Liver (tissue), 9 donors: ENCODE results near the gene GNG12. TPM values are rescaled to one million over a fixed set of nuclear protein-coding genes. Genes with fewer than 3 reads are reported as not detected.

Experiments
- DNase-seq: peaks from one replicate; pipeline ENCODE4 v3.0.0-alpha.2; 2017; ENCODE audit warnings: low spot score
- H3K27ac ChIP-seq, 2 donors: one replicate each; pipeline ENCODE4 v1.7.0; 2013; ENCODE audit warnings: inconsistent platforms in 2 of 2, low read length in 2 of 2, control low read depth in 1 of 2, low read depth in 1 of 2, mild to moderate bottlenecking in 1 of 2
- H3K27me3 ChIP-seq, 4 donors: one replicate each; pipeline versions ENCODE4 v1.6.1 to v1.7.0; 2013; ENCODE audit warnings: low read length in 3 of 4, inconsistent platforms in 1 of 4, mild to moderate bottlenecking in 1 of 4, moderate library complexity in 1 of 4; ENCODE audit not compliant: control insufficient read depth in 4 of 4, insufficient read depth in 4 of 4
- H3K36me3 ChIP-seq, 4 donors: one replicate each; pipeline versions ENCODE4 v1.6.1 to v1.7.0; 2013; ENCODE audit warnings: low read length in 3 of 4, mild to moderate bottlenecking in 3 of 4, low read depth in 1 of 4, moderate library complexity in 1 of 4; ENCODE audit not compliant: control insufficient read depth in 4 of 4, insufficient read depth in 3 of 4
- H3K4me1 ChIP-seq, 4 donors: one replicate each; pipeline versions ENCODE4 v1.6.1 to v1.7.0; 2013; ENCODE audit warnings: low read length in 3 of 4, mild to moderate bottlenecking in 3 of 4, moderate library complexity in 1 of 4; ENCODE audit not compliant: control insufficient read depth in 4 of 4, insufficient read depth in 4 of 4
- H3K4me3 ChIP-seq, 3 donors: one replicate each; pipeline versions ENCODE4 v1.6.1 to v1.7.0; 2013; ENCODE audit warnings: low read length in 3 of 3, control low read depth in 1 of 3, low read depth in 1 of 3, mild to moderate bottlenecking in 1 of 3
- H3K9ac ChIP-seq, 2 donors: one replicate each; pipeline ENCODE4 v1.7.0; 2013; ENCODE audit warnings: low read length in 2 of 2, mild to moderate bottlenecking in 2 of 2, moderate library complexity in 2 of 2, control low read depth in 1 of 2, low read depth in 1 of 2
- H3K9me3 ChIP-seq, 4 donors: one replicate each; pipeline versions ENCODE4 v1.6.1 to v1.7.0; 2013; ENCODE audit warnings: low read length in 3 of 4; ENCODE audit not compliant: control insufficient read depth in 4 of 4
- GABPA ChIP-seq, 2 donors: IDR thresholded peaks in 1 of 2; conservative IDR thresholded peaks in 1 of 2; 2 replicates each; pipeline ENCODE4 v1.6.1; 2016; ENCODE audit warnings: antibody characterized with exemption in 2 of 2, mild to moderate bottlenecking in 1 of 2, moderate library complexity in 1 of 2
- HNF4A ChIP-seq, 2 donors: conservative IDR thresholded peaks; 2 replicates each; pipeline ENCODE4 v1.6.1; 2016; ENCODE audit warnings: antibody characterized with exemption in 2 of 2, mild to moderate bottlenecking in 2 of 2
- JUND ChIP-seq, 2 donors: IDR thresholded peaks; 2 replicates each; pipeline ENCODE4 v1.6.1; 2016; ENCODE audit warnings: antibody characterized with exemption in 2 of 2
- RAD21 ChIP-seq, 2 donors: IDR thresholded peaks; 2 replicates each; pipeline ENCODE4 v1.6.1; 2016; ENCODE audit warnings: antibody characterized with exemption in 2 of 2, mild to moderate bottlenecking in 2 of 2
- RXRA ChIP-seq, 2 donors: IDR thresholded peaks; 2 replicates each; pipeline ENCODE4 v1.6.1; 2017 to 2018; ENCODE audit warnings: antibody characterized with exemption in 2 of 2, mild to moderate bottlenecking in 1 of 2
- SP1 ChIP-seq: IDR thresholded peaks from 2 replicates; pipeline ENCODE4 v1.6.1; 2018; ENCODE audit warnings: antibody characterized with exemption, mild to moderate bottlenecking
- WGBS: extraction: QIAGEN DNeasy Blood & Tissue Kit; methylation state at CpG from one replicate; pipeline ENCODE4 v1.1.7; 2013; 5-methylcytosine and 5-hydroxymethylcytosine counted together
- polyA plus RNA-seq, 2 donors: library from polyadenylated mRNA; stranded (reverse) in 1 of 2; unstranded in 1 of 2; fragments of 200-250 nt in 1 of 2; fragments of >200 nt in 1 of 2; fragmentation: Nextera tagmentation in 1 of 2; extraction: Ambion mirVana in 1 of 2; gene quantifications; one replicate each; pipeline versions ENCODE4 v1.2.1 to v1.2.3, GENCODE V29; 2013 to 2015
- total RNA-seq, 2 donors: library from RNA; depleted of rRNA; stranded (reverse); fragments of >200 nt; gene quantifications; one replicate each; pipeline ENCODE4 v1.2.3, GENCODE V29; 2014
- TF ChIP-seq, protein P1 (sequence below): fragments of 150-350 bp; IDR thresholded peaks from 2 replicates; pipeline ENCODE4 v1.5.1; 2017; ENCODE audit warnings: improper control_type of control experiment, low read depth, low read length; ENCODE audit not compliant: missing input control
- TF ChIP-seq, protein P2 (sequence below): IDR thresholded peaks from 2 replicates; pipeline ENCODE4 v1.6.1; 2016; ENCODE audit warnings: antibody characterized with exemption
- TF ChIP-seq, protein P3 (sequence below): IDR thresholded peaks from 2 replicates; pipeline ENCODE4 v1.6.1; 2016; ENCODE audit warnings: antibody characterized with exemption, mild to moderate bottlenecking
- donor health status: healthy.
- donor health status: healthy.
- donor health status: healthy.
- donor health status: healthy.
- donor health status: healthy.

Gene GNG12
- total and polyA plus RNA-seq, 4 donors = 15.4 to 26.1 (median 19.7) TPM

DNA sequence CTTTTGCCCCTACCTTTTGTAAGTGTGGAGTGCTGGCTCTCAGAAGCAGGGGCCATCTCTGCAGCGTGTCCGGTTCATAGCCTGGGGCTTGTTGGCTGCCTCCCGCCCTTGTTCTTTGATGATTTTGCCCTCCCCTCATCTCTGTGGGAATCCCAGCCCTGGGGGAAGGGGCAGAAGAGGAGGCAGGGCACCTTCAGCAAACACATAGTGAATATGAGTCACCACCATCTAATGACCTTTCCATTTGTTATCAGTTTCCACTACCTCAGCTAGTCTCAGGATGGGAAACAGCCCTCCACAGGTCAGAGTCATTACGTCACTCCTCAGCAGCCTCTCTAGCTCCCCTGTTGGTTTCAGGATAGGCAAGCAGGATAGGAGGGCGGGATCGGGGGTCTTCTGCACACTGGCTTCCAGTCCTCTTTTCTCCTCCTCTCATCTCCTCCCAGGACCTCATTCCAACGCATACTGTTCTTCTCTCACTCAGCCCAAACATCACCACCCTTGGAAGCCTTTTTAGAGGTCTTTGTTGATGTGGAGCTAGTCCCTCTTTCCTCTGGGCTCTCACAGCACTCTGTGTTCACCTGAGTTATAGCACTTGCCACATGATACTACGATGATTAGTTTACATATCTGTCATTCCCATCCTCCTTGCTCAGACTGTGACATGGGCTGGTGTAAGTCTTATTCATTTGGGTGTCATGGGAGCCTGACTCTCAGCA is 132.4 kb downstream of the GNG12 start:
- Histone ChIP-seq H3K9me3 (no peaks in the 10 kb centered on the region), H3K27ac (no peak overlapping the region), H3K4me1 (no peaks in the 10 kb centered on the region), H3K36me3 (peaks cover 0 to 14% (median 5%) of the 10 kb centered on the region in 4 donors), H3K4me3 (no peak overlapping the region), H3K27me3 (no peaks in the 10 kb centered on the region), H3K9ac (no peak overlapping the region)
- TF ChIP-seq RAD21 (IDR thresholded peaks at IDR 0.05) = peak in 1 of 2 donors; percentile 13
- TF ChIP-seq JUND (IDR thresholded peaks at IDR 0.05) = peak; percentile 26 to 69
- TF ChIP-seq HNF4A (conservative IDR thresholded peaks at IDR 0.05) = no peak
- 85% methylated on average over 8 of the region's 8 CpGs for WGBS
- DNase-seq = no peak

DNA sequence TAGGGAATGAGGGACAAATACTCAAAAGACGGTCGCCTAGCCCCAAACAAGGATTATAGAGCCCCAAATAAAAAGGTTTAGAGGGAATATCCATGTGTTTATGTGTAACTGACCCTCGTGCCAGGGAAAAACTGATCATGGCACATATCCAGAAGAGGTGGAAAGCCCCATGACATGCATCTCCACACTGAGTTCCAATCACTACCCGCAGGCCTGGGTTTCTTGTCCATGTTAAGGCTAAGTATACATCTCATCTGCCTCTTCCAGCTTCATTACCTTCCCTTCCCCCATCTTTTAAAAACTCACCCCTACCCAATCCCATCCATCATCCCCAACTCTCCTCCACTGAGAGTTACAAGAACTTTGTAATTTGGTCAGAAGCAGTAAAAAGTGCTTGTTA is 133.0 kb downstream of the GNG12 start:
- H3K4me1 ChIP-seq = no peaks in the 10 kb centered on the region
- no peak for DNase-seq
- no peak overlapping the region for H3K9ac ChIP-seq
- TF ChIP-seq, protein P1, sequence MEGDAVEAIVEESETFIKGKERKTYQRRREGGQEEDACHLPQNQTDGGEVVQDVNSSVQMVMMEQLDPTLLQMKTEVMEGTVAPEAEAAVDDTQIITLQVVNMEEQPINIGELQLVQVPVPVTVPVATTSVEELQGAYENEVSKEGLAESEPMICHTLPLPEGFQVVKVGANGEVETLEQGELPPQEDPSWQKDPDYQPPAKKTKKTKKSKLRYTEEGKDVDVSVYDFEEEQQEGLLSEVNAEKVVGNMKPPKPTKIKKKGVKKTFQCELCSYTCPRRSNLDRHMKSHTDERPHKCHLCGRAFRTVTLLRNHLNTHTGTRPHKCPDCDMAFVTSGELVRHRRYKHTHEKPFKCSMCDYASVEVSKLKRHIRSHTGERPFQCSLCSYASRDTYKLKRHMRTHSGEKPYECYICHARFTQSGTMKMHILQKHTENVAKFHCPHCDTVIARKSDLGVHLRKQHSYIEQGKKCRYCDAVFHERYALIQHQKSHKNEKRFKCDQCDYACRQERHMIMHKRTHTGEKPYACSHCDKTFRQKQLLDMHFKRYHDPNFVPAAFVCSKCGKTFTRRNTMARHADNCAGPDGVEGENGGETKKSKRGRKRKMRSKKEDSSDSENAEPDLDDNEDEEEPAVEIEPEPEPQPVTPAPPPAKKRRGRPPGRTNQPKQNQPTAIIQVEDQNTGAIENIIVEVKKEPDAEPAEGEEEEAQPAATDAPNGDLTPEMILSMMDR = no peak
- TF ChIP-seq RXRA (IDR thresholded peaks at IDR 0.05) (no peak), SP1 (no peak), RAD21 (IDR thresholded peaks at IDR 0.05) (no peak), GABPA (IDR thresholded peaks at IDR 0.05 in 1 of 2, conservative IDR thresholded peaks at IDR 0.05 in 1 of 2) (no peak)
- TF ChIP-seq, protein P2, sequence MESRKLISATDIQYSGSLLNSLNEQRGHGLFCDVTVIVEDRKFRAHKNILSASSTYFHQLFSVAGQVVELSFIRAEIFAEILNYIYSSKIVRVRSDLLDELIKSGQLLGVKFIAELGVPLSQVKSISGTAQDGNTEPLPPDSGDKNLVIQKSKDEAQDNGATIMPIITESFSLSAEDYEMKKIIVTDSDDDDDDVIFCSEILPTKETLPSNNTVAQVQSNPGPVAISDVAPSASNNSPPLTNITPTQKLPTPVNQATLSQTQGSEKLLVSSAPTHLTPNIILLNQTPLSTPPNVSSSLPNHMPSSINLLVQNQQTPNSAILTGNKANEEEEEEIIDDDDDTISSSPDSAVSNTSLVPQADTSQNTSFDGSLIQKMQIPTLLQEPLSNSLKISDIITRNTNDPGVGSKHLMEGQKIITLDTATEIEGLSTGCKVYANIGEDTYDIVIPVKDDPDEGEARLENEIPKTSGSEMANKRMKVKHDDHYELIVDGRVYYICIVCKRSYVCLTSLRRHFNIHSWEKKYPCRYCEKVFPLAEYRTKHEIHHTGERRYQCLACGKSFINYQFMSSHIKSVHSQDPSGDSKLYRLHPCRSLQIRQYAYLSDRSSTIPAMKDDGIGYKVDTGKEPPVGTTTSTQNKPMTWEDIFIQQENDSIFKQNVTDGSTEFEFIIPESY = no peak
- TF ChIP-seq, protein P3, sequence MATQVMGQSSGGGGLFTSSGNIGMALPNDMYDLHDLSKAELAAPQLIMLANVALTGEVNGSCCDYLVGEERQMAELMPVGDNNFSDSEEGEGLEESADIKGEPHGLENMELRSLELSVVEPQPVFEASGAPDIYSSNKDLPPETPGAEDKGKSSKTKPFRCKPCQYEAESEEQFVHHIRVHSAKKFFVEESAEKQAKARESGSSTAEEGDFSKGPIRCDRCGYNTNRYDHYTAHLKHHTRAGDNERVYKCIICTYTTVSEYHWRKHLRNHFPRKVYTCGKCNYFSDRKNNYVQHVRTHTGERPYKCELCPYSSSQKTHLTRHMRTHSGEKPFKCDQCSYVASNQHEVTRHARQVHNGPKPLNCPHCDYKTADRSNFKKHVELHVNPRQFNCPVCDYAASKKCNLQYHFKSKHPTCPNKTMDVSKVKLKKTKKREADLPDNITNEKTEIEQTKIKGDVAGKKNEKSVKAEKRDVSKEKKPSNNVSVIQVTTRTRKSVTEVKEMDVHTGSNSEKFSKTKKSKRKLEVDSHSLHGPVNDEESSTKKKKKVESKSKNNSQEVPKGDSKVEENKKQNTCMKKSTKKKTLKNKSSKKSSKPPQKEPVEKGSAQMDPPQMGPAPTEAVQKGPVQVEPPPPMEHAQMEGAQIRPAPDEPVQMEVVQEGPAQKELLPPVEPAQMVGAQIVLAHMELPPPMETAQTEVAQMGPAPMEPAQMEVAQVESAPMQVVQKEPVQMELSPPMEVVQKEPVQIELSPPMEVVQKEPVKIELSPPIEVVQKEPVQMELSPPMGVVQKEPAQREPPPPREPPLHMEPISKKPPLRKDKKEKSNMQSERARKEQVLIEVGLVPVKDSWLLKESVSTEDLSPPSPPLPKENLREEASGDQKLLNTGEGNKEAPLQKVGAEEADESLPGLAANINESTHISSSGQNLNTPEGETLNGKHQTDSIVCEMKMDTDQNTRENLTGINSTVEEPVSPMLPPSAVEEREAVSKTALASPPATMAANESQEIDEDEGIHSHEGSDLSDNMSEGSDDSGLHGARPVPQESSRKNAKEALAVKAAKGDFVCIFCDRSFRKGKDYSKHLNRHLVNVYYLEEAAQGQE = no peak
- H3K4me3 ChIP-seq = no peak overlapping the region
- H3K9me3 ChIP-seq = no peaks in the 10 kb centered on the region
- H3K36me3 ChIP-seq = peaks cover 0 to 11% (median 2%) of the 10 kb centered on the region in 4 donors
- WGBS = 84% methylated on average over 4 of the region's 4 CpGs
- no peak overlapping the region for H3K27ac ChIP-seq
- no peaks in the 10 kb centered on the region for H3K27me3 ChIP-seq
